NOMO-1 treated with dmso at 0.1 percent for 144 hours (cell line): ENCODE data around the gene WNT5A.
"Not testable (repeated sequence)": the region's sequence is repeated elsewhere in the genome, so short reads cannot be mapped to it uniquely, and the experiment has no call there.

ENCODE experiments used
- DNase-seq: peaks from one replicate; lab custom pipeline; 2025; ENCODE audit not compliant: unreplicated experiment; lab: John Stamatoyannopoulos, UW

The WNT5A gene

GRCh38 chr3:55507808-55508207 lies 20.7 kb upstream of the WNT5A start:
- DNase-seq = no peak

GRCh38 chr3:55505776-55506175 lies 18.7 kb upstream of the WNT5A start:
- DNase-seq = no peak

GRCh38 chr3:55505102-55505501 lies 18.0 kb upstream of the WNT5A start:
- not testable (repeated sequence) for DNase-seq

- DNase-seq = no peak
Observed at GRCh38 chr3:55501905-55502304, 14.8 kb upstream of the WNT5A start.

GRCh38 chr3:55500555-55501330 lies 13.6 kb upstream of the WNT5A start:
- DNase-seq = no peak

- no peak for DNase-seq
Observed at GRCh38 chr3:55498520-55498919, 11.4 kb upstream of the WNT5A start.

GRCh38 chr3:55497250-55497649 lies 10.1 kb upstream of the WNT5A start:
- DNase-seq = no peak

- DNase-seq = no peak
Observed at GRCh38 chr3:55494976-55495375, 7.9 kb upstream of the WNT5A start.

- no peak for DNase-seq
Observed at GRCh38 chr3:55492976-55493375, 5.9 kb upstream of the WNT5A start.

- no peak for DNase-seq
Observed at GRCh38 chr3:55491296-55491816, 4.2 kb upstream of the WNT5A start.

- no peak for DNase-seq
Observed at GRCh38 chr3:55490276-55490913, 3.3 kb upstream of the WNT5A start.

GRCh38 chr3:55489798-55490132 lies 2.7 kb upstream of the WNT5A start:
- no peak for DNase-seq

GRCh38 chr3:55488398-55489055 lies 1.4 kb upstream of the WNT5A start:
- no peak for DNase-seq

GRCh38 chr3:55487381-55488241 lies 505 bp upstream of the WNT5A start:
- DNase-seq = peak; percentile 22

GRCh38 chr3:55486101-55486856 lies 827 bp downstream of the WNT5A start:
- no peak for DNase-seq

- peak; percentile 42 for DNase-seq
Observed at GRCh38 chr3:55484801-55485791, 2.0 kb downstream of the WNT5A start.

- no peak for DNase-seq
Observed at GRCh38 chr3:55484191-55484689, 2.9 kb downstream of the WNT5A start.

- no peak for DNase-seq
Observed at GRCh38 chr3:55483196-55484095, 3.7 kb downstream of the WNT5A start.
